HG02981 (cell line): Measurements from ENCODE around the gene CHCHD3.
"Not testable (repeated sequence)": the region's sequence is repeated elsewhere in the genome, so short reads cannot be mapped to it uniquely, and the experiment has no call there.

Experiments
- ATAC-seq: cut with Tn5 transposase; IDR thresholded peaks from one replicate; pipeline ENCODE4 v1.9.1; 2021; ENCODE audit warnings: mild to moderate bottlenecking, moderate library complexity; ENCODE audit not compliant: unreplicated experiment

Gene CHCHD3

DNA sequence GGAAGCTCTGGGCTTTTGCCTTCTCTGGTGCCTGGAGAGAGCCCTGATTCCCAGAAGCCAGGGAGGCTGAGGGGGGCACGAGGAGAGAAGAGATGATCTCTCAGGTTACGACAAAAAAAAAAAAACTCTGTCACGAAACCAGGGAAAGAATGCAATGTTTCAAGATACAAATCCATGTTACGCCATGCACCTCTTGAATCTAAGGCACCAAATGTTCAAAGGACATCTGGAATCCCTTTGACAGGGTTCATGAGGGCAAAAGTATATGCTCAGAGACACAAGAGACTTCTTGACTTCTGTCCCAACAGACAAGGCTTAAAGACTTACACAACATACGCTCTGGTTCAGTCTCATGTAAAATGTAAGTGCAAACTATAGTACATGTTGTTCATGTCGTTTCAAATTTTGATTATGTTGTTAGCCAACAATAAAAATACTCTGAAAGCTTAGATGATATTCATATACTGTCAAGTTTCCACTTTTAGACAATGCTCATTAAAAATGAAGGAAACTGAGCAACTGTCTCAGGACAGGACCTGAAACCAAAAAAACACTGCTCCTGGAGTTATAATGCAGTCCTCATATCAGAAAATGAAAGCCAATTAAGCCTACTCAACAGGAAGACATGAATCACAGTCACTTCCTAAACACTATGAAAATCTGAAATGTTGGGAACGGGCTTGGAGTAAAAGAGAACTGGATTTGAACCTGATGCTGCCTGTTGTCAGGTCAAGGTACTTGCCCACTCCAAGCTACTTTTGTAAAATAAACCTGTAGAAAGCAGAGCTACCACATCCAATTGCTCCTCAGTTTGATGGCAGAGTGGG lies 72.3 kb downstream of the CHCHD3 start:
- ATAC-seq: no peak

DNA sequence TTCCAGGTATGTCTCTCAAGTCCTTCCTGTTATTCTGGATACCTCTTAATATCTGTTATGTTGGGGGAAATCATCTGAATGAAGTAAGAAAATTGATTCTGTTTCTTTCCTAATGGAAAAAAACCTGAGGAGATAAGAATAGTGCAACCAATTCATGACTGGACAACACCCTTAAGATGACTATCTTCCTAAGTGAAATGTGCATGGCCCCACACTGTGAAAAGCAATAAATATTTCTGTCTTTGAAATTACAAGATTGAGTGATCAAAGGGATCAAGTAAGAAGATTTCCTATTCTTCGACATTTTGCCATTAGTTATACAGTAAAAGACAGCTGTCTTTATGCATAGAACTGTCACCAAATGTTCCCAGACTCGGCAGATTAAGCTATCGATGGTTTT lies 73.9 kb downstream of the CHCHD3 start:
- ATAC-seq: no peak

DNA sequence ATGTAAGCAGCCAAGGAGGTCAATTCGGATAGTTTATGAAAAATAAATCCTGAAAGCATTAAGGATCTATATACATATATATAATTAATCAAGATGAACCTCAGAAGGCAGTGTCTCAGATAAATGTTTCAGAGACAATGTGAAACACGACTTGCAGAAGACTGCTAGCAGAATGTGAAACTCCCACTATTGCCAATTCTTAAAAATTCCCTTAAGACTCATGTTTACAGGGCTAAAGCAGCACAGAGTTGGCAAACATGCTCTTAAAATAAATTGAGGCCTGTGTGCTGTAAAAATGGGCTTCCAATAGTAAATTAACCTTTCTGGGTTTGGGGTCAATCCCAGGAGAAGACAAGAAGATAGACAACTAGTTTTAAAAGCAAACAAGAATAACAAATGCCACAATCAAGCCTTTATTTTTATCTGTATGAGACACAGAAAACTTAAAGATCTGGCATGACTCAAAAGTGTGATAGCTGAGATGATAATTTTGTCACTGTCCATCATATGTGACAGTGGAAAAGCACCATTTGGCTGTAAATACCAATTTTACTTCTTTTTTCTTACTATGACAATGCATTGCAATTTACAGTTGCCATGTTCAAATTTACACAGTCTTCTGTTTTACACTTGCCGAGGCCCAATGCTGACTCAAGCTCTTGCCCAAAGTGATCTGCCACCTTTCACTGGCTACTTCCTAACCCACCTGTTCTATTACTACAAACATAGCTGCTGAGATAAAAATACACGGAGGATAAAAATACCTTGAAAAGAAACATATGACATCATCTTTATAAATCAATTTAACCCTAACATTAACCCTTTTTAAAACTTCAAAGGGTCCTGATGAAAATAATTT lies 78.6 kb downstream of the CHCHD3 start:
- no peak for ATAC-seq

DNA sequence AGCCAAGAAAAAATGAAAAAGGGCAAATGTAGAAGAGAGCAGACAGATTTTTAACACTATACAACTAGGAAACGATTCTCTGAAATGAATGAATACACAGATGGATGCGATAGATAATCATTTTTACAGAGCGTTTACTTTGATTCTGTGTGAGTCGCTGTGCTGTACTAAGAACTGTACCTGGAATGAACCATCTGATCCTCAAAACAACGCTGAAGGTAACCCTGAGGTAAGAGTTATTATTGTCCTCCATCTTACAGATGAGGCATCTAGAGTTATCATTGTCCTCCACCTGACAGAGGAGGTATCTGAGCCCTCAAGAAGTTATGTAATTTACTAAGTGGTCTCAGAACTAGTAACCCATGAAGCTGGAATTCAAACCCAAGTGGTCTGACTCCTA lies 80.2 kb downstream of the CHCHD3 start:
- no peak for ATAC-seq

DNA sequence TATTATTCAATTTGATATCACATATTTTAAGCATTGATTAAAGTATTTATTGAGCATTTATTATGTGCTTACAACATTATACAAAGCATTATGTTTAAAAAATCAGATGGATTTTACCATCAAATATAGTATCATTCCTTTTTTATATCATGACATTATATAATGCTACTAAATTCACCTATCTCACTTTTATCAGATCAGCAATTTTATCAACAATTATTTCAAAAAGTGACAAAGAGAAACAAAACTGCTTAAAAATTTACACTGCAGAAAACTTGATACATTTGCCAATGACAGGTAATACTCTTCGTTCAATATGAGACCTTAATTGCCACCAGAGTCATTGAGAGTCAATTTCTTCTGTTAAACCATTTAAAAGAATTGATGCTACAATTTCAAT lies 82.0 kb downstream of the CHCHD3 start:
- no peak for ATAC-seq

DNA sequence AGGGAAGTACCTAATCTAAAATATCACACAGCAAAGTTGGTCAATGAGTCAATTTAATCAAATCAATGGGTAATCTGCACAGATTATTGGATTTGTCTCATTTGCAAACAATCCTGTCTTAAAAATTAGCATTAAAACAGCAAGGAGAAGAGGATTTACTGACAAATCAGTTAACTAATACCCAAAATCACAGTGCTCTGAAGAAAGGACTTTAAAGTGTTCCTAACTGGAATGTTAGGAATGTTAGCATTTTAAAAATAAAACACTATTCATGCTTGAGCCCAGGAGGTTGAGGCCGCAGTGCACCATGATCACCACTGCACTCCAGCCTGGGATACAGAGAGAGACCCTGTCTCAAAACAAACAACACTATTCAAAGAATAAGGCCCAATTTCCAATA lies 83.1 kb downstream of the CHCHD3 start:
- ATAC-seq: no peak

DNA sequence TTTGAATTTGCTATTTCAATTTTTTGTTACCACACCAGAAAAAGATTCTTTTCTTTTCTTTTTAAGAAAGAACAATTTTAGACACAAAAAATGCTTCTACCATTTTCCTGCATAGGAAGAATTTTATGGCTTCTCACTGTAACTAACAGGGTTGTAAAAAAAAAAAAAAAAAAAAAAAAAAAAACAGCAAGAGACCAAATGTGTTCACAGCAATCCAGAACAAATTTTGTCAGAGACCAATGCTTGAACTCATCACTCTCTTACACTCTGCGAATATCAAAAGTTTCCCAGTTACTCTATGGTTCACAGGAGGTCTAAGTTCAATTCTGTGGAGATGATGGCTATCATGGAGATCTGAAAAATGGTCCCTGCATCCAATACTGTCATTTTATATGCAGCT lies 84.4 kb downstream of the CHCHD3 start:
- no peak for ATAC-seq

DNA sequence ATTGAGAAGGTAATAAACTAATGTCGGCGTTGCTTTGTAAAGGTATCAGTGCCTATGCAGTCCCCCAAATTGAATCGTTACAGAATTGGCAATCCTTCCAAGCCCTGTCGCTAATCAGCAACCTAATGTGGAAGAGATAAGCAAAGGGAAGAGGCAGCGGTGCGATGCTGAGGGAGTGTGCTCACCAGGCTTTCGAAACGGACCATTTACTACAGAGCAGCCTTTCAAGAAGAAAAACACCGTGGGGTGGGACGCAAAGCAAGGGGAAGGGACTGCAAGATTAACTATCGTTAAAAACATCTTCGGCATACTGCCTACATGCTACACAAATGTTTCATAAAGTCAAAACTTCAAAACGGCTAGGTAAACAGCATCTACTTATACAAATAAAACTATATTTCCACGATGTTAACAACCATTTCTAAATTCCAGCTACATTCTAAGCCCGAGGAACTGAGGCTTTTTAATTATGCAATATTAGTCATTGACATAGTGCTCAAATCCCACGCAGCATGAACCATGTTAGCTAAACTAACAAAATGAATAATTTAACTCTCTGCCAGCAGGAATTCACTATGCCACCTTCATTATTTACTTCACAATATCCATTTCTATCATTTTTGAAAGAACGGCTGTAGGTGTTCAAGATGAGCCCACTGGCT lies 85.2 kb downstream of the CHCHD3 start:
- ATAC-seq: no peak

DNA sequence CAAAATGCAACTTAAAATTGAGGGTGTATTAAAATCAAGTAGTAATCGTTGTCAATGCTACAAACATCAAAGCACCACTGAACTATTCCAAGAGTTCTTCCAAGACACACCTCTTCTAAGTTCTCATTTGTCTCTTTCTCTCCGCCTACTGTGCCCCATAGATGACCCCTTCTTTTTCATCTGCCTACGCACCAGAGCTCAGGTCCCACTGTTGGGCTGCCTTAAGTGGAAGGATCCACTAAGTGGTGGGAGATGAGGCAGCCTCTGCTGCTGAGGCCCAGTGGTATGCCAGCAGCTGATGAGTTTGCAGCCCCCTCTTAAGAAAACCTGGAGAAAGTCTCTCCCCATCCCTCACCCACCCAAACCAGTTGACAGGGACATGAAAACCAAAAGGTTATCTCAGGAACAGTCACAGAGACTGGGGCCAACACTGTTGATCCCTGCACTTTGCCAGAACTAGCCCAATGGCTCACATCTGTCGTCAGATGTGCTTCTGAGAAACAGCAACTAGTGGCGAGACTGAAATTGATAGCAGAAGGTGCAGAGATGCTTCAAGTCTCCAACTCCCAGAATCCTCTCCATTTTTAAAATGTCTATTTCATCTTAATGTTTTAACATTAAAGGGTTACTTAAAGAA lies 88.4 kb downstream of the CHCHD3 start:
- no peak for ATAC-seq

DNA sequence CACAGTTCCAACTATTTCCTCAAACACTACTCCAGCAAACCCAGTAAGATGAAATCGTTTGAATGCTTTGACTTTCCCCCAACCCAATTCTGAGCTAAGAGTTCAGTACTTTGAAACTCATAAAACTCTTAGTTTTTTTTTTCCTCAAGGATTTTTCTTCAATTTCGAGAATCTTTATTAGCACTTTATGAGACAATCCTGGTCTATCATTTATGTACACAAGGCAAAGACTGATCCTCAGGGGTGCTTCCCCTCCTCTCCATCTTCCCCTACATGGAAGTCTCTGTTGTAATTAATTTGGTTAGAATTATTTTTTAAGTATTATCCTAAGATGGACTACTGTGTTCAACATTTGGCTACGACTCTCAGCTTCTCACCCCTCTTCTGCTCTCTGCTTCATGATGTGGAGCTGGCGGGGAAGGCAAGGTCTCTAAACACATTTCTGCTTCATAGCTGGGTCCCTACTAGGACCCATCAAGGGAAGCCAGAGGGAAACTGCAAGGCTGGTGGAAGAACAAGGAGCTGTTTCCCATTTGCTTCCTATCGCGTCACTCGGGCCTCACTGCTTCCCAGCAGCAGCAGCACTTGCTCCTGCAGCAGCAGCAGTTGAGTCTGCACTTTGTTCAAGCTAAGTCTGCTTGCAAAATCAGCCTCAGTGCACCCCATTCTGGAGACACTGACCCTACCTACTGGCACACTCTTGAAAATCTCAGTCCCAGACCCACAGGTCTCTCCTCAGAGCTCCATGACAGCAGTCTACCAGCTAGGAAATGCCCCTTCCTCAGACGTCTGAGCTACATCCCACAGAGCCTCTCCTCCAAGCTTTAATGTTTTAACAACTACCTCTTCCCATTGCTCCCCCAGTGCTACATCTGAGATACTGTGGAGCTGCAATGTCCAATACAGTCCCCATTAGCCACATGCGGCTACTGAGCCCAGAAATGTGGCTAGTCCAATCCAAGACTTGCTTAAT lies 90.0 kb downstream of the CHCHD3 start:
- no peak for ATAC-seq

DNA sequence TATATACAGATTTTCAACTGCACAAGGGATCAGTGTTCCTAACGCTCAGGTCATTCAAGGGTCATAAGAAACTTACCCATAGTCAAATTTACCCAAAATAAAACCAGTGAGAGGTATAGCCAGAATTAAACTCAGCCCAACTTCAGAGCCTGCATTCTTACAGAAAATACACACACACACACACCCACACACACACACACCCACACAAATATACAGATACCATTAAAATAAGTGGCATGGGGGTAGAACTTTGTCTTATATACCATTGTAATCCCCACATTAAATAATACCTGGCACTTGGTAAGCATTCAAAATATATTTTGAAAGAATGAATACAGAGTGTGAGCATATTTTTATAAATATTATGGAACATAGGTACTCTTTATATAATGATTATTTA lies 93.8 kb downstream of the CHCHD3 start:
- no peak for ATAC-seq

DNA sequence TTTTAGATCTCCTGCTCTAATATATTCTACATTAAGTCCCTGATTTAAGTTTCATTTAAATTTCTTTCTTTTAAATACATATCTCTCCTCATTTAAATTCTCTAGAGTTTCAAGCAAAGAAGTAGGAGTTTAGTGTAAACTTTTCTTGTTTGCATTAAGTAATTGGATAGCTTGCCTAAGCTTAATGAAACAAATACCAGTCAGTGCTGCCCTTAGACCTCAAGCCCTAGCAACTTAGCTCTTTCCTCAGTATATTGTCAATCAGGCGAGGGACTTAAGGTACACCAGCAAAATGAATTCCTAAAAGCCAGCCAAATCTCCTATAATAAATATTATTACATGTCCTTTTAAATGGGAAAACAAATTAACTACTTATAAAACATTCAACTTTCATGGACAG lies 101.5 kb downstream of the CHCHD3 start:
- ATAC-seq: no peak

DNA sequence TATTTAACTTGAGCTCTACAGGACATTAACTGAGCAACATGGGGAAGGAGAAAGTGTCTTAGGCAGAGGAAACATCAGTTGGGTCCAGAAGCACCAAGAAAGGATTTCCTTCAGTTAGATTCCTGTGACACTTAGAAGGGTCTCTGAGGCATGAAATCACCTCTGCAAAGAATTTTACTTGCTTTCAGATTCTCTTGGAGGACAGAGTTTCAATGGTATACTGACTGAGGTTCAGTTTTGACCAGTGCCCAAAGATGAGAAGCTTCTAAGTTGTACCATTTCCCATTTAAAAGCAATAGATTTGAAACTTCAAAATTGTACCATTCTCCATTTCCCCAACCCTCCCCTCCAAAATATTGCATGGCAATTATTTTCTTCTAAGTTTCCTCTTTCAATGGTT lies 102.4 kb downstream of the CHCHD3 start:
- no peak for ATAC-seq

DNA sequence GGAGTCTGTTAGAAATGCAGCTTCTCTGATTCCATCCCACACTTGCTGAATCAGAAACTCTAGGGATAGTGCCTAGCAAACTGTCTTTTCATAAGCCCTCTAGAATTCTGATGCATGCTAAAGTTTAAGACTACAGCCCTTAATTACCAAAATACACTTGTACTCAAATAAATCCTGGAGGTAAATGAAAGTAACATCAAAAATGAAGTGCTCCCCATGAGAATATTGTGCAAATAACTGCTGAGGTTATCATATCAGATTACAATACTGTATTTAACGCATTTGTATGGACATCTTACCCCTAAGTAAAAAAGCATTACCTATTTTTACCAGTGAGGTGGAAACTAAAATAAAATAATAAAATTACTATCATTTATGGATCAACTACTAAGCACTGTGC lies 104.7 kb downstream of the CHCHD3 start:
- ATAC-seq: no peak

DNA sequence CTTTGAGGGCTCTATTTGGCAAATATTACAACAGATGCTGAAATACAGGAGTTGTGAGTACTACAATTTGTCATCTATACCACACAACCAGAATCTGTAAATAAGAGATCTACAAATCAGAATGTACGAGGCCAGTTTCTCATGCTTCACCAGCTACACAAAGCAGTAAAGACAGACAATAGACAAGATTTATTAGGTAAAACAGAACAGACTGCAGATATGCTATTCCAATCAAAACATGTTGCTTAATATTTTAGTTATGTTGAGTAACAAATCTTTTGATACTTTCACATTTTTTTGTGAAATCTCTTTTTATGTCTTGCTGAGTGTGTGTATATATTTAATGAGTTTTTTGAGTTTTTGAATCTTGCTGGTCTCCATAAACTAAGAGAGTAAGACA lies 109.1 kb downstream of the CHCHD3 start:
- ATAC-seq: no peak

DNA sequence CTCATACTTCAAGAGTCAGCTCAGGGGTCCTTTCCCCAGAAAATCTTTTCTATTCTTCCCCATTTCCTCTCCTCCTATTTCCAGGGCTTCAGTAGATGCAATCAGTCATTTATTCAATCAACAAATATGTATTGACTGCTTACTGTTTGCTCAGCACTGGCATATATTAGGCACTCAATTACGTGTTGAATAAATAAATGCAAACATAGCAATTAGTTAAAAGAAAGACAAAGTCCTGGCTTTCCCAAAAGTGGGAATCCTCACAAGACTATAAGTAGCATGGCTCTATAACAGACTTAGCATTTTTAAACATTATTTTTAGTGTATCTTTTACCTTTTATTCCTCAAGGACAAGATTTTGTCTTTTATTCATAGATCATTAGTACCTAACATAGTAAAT lies 111.6 kb downstream of the CHCHD3 start:
- no peak for ATAC-seq

DNA sequence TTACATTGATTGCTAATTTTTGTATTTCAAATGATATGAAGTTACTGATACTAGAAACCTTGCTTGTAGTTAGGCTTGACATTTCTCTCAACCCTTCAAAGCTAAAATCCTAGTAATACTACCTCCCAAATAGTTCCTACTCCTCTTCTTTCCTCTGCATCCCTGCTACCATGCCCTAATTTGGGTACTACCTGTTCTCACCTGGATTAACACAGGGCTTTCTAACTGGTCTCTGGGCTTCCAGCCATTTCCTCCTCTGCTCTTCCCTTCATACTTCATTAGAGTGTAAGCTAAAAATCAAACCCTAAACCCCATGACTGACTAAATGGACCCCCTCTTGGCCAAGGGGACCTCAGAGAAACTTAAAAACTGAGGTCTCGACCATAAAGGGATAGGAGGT lies 112.4 kb downstream of the CHCHD3 start:
- no peak for ATAC-seq

DNA sequence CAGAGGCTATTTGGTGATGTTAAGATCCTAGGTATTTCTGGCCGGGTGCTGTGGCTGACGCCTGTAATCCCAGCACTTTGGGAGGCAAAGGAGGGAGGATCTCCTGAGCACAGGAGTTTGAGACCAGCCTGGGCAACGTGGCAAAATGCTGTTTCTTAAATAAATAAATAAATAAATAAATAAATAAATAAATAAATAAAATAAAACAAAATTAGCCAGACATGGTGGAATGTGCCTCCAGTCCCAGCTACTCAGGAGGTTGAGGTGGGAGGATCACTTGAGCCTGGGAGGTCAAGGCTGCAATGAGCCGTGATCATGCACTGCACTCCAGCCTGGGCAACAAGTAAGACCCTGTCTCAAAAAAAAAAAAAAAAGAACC lies 114.4 kb downstream of the CHCHD3 start:
- not testable (repeated sequence) for ATAC-seq

DNA sequence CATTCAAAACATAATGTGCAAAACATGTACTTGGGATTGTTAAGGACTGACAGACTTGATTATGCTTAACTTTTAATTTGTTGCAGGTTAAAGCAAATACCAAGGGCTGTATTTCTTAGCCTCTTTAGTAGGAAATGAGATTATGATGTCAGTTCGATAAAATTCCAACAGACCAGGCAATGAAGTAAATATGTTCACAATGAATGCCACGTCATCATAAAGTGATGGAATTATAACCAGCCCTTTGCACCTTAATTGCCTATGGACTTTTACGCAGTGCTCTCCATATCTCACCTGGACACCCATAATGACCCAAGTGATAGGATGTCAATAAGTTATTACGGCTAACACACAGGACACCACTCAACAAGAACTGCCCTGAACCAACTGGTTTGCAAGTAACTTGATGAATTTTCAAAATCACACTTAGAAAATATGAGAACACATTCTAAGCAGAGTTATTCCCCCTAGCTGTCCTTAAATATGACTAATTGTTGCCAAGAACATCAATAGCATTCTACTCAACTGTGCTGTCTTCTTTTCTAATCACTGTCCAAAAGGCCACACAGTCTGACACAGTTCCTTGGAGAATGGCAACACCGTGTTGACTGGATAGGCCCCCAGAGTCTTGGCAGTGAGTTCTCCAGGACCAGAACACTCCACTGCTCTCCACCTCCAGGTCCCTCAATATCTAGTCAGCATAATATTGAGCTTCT lies 115.0 kb downstream of the CHCHD3 start:
- ATAC-seq: no peak
